ENCODE results near the gene KANK4.

Gene KANK4

GRCh38 chr1:62301726-62302390, 17.4 kb downstream of the KANK4 start:
- Histone ChIP-seq H3K27ac (ENCODE audit: low read depth, low read length) (no peak overlapping the region), H3K9me3 (ENCODE audit: control insufficient read depth, insufficient read depth, low read depth, low read length) (no peaks in the 10 kb centered on the region), H3K4me1 (ENCODE audit: control insufficient read depth, insufficient read depth, low read length) (0 out of 2 replicates have a peak, but pooled peaks cover 9% of the 10 kb centered on the region)

GRCh38 chr1:62299426-62300200, 19.6 kb downstream of the KANK4 start:
- Histone ChIP-seq H3K4me1 (ENCODE audit: control insufficient read depth, insufficient read depth, low read length) (peaks cover 17% of the 10 kb centered on the region; the same call in 1 of the 2 replicates), H3K36me3 (ENCODE audit: control insufficient read depth, insufficient read depth, low read length) (no peaks in the 10 kb centered on the region)

More at GRCh38 chr1:62301726-62302390, 17.4 kb downstream of the KANK4 start:
- H3K9ac ChIP-seq (ENCODE audit: low read length), result no peak overlapping the region
- H3K4me3 ChIP-seq (ENCODE audit: low read depth, low read length), result no peak overlapping the region
- no peaks in the 10 kb centered on the region for H3K36me3 ChIP-seq (ENCODE audit: control insufficient read depth, insufficient read depth, low read length)
- peaks cover 16% of the 10 kb centered on the region for H3K27me3 ChIP-seq (ENCODE audit: control insufficient read depth, insufficient read depth, low read length)

DNA sequence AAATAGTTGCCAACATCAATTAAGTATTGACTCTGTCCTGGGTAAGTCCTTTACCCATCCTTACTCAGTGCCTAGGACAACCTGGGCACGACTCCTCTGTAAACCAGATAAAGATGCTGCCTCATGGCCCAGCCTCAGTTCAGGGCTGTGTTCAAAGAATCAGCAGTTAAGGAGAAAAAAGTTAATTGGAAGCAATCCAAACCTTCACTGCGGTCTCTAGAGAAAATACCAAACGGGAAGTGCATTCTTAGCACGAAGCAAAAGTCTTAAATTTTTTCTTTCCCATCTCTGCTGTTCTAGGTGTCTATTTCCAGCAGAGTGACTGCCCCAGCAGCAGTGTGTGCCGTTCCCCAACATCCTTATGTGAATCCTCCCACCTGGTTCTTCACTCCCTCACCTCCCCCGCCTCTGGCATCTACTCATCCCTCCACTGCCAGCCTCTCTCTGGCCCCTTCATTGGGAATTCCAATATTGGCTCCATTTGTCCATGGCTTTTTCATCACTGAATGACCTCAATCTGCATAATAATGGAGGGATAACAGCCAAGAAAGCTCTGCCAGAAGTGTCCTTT, 23.2 kb downstream of the KANK4 start:
- peaks cover 8% of the 10 kb centered on the region; the same call in 1 of the 2 replicates for H3K4me1 ChIP-seq (ENCODE audit: control insufficient read depth, insufficient read depth, low read length)
- no peaks in the 10 kb centered on the region for H3K9me3 ChIP-seq (ENCODE audit: control insufficient read depth, insufficient read depth, low read depth, low read length)
- no peak overlapping the region for H3K27ac ChIP-seq (ENCODE audit: low read depth, low read length)
- H3K27me3 ChIP-seq (ENCODE audit: control insufficient read depth, insufficient read depth, low read length), result peaks cover 17% of the 10 kb centered on the region
- no peaks in the 10 kb centered on the region for H3K36me3 ChIP-seq (ENCODE audit: control insufficient read depth, insufficient read depth, low read length)
- H3K4me3 ChIP-seq (ENCODE audit: low read depth, low read length), result no peak overlapping the region
- no peak overlapping the region for H3K9ac ChIP-seq (ENCODE audit: low read length)

More at GRCh38 chr1:62299426-62300200, 19.6 kb downstream of the KANK4 start:
- no peaks in the 10 kb centered on the region for H3K9me3 ChIP-seq (ENCODE audit: control insufficient read depth, insufficient read depth, low read depth, low read length)
- no peak overlapping the region for H3K9ac ChIP-seq (ENCODE audit: low read length)
- no peak overlapping the region for H3K4me3 ChIP-seq (ENCODE audit: low read depth, low read length)
- H3K27me3 ChIP-seq (ENCODE audit: control insufficient read depth, insufficient read depth, low read length), result peaks cover 16% of the 10 kb centered on the region
- H3K27ac ChIP-seq (ENCODE audit: low read depth, low read length), result no peak overlapping the region

DNA sequence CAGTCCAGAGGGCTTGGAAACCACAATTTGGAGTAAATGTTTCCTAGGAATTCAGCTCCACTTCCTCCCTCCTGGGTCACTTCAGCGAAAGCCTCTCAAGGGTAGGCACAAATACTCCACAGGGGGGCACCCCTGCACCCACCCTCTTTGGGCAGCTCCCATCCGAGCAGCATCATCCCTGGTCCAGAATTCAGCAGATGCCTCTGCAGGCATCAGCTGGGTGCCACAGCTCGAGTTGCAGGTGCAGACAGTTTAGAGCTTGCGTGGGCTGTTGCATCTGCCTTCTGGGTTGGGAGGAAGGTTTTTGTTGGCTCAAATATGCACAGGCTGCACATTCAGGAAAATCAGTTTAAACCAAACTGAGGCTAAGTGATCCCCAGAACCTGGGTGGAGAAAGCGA, 25.0 kb downstream of the KANK4 start:
- peaks cover 8% of the 10 kb centered on the region; the same call in 1 of the 2 replicates for H3K4me1 ChIP-seq (ENCODE audit: control insufficient read depth, insufficient read depth, low read length)
- no peaks in the 10 kb centered on the region for H3K9me3 ChIP-seq (ENCODE audit: control insufficient read depth, insufficient read depth, low read depth, low read length)
- H3K27me3 ChIP-seq (ENCODE audit: control insufficient read depth, insufficient read depth, low read length), result peaks cover 25% of the 10 kb centered on the region
- no peak overlapping the region for H3K9ac ChIP-seq (ENCODE audit: low read length)
- H3K36me3 ChIP-seq (ENCODE audit: control insufficient read depth, insufficient read depth, low read length), result no peaks in the 10 kb centered on the region
- H3K27ac ChIP-seq (ENCODE audit: low read depth, low read length), result no peak overlapping the region
- no peak overlapping the region for H3K4me3 ChIP-seq (ENCODE audit: low read depth, low read length)

DNA sequence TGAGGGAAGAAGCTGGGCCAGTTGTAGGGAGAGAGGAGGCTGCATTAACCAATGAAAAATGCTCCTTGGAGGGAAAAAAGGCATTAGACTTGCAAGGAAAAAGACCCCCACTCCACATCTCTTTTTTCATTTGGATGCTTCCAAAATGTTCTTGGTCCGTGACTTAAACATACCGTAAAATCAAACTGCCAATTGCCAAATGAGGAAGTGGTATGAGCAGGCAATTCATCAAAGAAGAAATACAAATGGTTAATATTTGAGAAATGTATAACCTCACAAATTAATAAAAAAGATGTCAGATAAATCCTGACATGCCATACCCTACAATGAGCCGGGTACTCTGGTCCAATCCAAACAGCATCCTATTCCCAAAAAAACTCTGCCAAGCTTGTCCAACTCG, 30.6 kb downstream of the KANK4 start:
- H3K4me3 ChIP-seq (ENCODE audit: low read depth, low read length), result no peak overlapping the region
- peaks cover 79% of the 10 kb centered on the region for H3K27me3 ChIP-seq (ENCODE audit: control insufficient read depth, insufficient read depth, low read length)
- H3K9me3 ChIP-seq (ENCODE audit: control insufficient read depth, insufficient read depth, low read depth, low read length), result no peaks in the 10 kb centered on the region
- no peak overlapping the region for H3K9ac ChIP-seq (ENCODE audit: low read length)
- H3K4me1 ChIP-seq (ENCODE audit: control insufficient read depth, insufficient read depth, low read length), result peaks cover 30% of the 10 kb centered on the region
- H3K27ac ChIP-seq (ENCODE audit: low read depth, low read length), result no peak overlapping the region
- H3K36me3 ChIP-seq (ENCODE audit: control insufficient read depth, insufficient read depth, low read length), result no peaks in the 10 kb centered on the region

DNA sequence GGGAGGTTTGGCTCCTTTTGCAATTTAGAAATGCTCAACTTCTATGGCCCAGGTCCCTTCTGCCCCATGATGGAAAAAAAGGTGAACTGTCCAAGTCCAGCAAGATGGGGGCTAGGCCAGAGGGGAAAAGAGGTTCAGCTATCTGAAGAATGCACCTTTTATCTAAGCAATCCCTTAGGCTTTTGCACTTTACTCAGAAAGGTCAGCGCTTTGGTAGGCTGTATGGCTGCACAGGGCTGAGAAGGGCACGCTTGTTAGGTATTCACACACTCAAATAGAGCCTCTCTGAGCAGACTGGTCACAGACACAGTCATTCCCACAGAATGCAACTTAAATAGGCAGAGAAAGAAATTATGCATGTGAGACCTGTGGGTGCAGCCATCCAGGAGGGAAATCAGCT, 31.0 kb downstream of the KANK4 start:
- peaks cover 34% of the 10 kb centered on the region for H3K4me1 ChIP-seq (ENCODE audit: control insufficient read depth, insufficient read depth, low read length)
- no peaks in the 10 kb centered on the region for H3K9me3 ChIP-seq (ENCODE audit: control insufficient read depth, insufficient read depth, low read depth, low read length)
- no peaks in the 10 kb centered on the region for H3K36me3 ChIP-seq (ENCODE audit: control insufficient read depth, insufficient read depth, low read length)
- H3K4me3 ChIP-seq (ENCODE audit: low read depth, low read length), result no peak overlapping the region
- peaks cover 82% of the 10 kb centered on the region for H3K27me3 ChIP-seq (ENCODE audit: control insufficient read depth, insufficient read depth, low read length)
- no peak overlapping the region for H3K27ac ChIP-seq (ENCODE audit: low read depth, low read length)
- no peak overlapping the region for H3K9ac ChIP-seq (ENCODE audit: low read length)

GRCh38 chr1:62286786-62287224, 32.4 kb downstream of the KANK4 start:
- peaks cover 87% of the 10 kb centered on the region for H3K27me3 ChIP-seq (ENCODE audit: control insufficient read depth, insufficient read depth, low read length)
- no peak overlapping the region for H3K27ac ChIP-seq (ENCODE audit: low read depth, low read length)
- H3K4me1 ChIP-seq (ENCODE audit: control insufficient read depth, insufficient read depth, low read length), result peaks cover 37% of the 10 kb centered on the region
- no peaks in the 10 kb centered on the region for H3K9me3 ChIP-seq (ENCODE audit: control insufficient read depth, insufficient read depth, low read depth, low read length)
- peak overlapping the region; percentile 42 for H3K4me3 ChIP-seq (ENCODE audit: low read depth, low read length)
- H3K9ac ChIP-seq (ENCODE audit: low read length), result no peak overlapping the region
- H3K36me3 ChIP-seq (ENCODE audit: control insufficient read depth, insufficient read depth, low read length), result no peaks in the 10 kb centered on the region

DNA sequence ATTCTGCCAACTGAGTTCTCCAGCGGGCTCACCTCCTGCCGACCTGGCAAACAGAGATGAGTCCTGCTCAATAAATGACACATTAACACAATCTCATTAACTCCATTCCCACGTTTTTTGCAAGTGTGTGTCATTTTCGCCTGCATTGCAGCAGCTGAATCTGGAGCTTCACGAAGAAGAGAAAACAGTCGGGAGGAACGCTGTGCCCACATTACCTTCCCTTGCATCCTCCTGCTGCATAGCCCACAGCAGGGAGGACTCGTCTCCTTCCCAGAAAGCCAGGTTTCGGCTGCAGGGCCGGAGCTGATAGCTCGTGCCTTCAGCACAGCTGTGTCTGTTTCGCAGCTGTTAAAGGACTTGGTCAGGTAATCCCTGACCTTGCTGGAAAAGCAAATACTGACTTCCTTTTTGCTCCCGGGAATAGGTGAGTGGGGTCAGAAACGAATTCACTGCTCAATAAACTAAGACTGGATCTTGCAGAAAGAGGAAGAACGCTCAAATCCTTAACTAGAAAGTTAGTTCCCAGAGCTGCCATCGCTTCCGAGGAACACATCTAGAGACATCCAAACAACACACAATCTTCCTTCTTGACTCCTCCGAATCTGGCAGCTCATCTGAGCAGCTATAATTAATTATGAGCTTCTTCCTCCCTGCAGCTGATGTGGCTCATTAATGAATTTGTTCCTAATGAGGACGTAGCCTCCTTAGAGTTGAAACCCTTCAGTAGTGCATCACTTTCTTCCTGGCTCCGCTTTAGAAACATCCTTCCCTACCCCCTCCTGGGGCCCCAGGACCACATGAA, 33.0 kb downstream of the KANK4 start:
- Histone ChIP-seq H3K9ac (ENCODE audit: low read length) (no peak overlapping the region), H3K36me3 (ENCODE audit: control insufficient read depth, insufficient read depth, low read length) (no peaks in the 10 kb centered on the region), H3K27ac (ENCODE audit: low read depth, low read length) (no peak overlapping the region), H3K27me3 (ENCODE audit: control insufficient read depth, insufficient read depth, low read length) (peaks cover 92% of the 10 kb centered on the region), H3K9me3 (ENCODE audit: control insufficient read depth, insufficient read depth, low read depth, low read length) (peaks cover 3% of the 10 kb centered on the region; the same call in 1 of the 2 replicates), H3K4me3 (ENCODE audit: low read depth, low read length) (peak overlapping the region; percentile 42), H3K4me1 (ENCODE audit: control insufficient read depth, insufficient read depth, low read length) (peaks cover 37% of the 10 kb centered on the region)

DNA sequence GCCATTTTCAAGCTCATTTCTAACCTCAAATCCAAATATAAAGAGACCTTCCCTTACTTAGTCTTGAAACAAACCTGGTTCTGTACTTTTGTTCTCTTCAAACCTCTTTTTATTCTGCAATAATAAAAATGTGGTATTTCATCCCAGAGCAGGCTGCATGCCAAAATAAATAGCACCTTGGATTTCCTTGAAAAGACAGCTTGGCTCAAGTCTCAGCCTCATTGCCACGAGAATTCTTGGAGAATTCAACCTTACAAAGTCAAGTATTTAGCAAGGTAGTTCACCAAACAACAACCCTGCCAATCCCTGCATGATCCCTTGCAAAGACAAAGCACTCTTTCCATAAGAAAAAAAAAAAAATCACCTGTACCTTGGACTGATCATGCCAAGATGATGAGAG, 33.8 kb downstream of the KANK4 start:
- H3K9me3 ChIP-seq (ENCODE audit: control insufficient read depth, insufficient read depth, low read depth, low read length), result peaks cover 9% of the 10 kb centered on the region
- no peak overlapping the region for H3K4me3 ChIP-seq (ENCODE audit: low read depth, low read length)
- no peak overlapping the region for H3K9ac ChIP-seq (ENCODE audit: low read length)
- no peak overlapping the region for H3K27ac ChIP-seq (ENCODE audit: low read depth, low read length)
- no peaks in the 10 kb centered on the region for H3K36me3 ChIP-seq (ENCODE audit: control insufficient read depth, insufficient read depth, low read length)
- H3K4me1 ChIP-seq (ENCODE audit: control insufficient read depth, insufficient read depth, low read length), result peaks cover 37% of the 10 kb centered on the region
- peaks cover 91% of the 10 kb centered on the region for H3K27me3 ChIP-seq (ENCODE audit: control insufficient read depth, insufficient read depth, low read length)

DNA sequence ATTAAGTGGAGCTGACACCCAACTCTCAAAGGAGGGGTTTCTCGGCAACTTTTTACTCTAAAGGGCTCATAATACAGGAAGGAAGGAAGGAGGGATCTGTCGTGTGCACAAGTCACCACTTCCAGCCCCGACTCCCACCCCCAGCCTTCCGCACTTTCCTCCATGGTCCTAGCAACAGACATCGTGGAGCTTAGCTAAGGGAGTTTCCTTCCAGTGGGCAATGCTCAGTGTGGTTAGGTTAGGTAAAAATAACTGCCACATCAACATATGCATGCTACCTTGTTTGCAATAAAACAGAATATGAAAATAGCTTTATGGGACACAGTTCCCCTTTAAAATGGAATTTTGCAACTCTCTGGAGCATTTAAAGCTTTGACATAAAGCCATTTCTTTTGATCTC, 35.2 kb downstream of the KANK4 start:
- H3K4me1 ChIP-seq (ENCODE audit: control insufficient read depth, insufficient read depth, low read length), result peaks cover 43% of the 10 kb centered on the region
- no peak overlapping the region for H3K27ac ChIP-seq (ENCODE audit: low read depth, low read length)
- H3K27me3 ChIP-seq (ENCODE audit: control insufficient read depth, insufficient read depth, low read length), result peaks cover 86% of the 10 kb centered on the region
- no peaks in the 10 kb centered on the region for H3K36me3 ChIP-seq (ENCODE audit: control insufficient read depth, insufficient read depth, low read length)
- H3K9me3 ChIP-seq (ENCODE audit: control insufficient read depth, insufficient read depth, low read depth, low read length), result peaks cover 9% of the 10 kb centered on the region
- H3K9ac ChIP-seq (ENCODE audit: low read length), result no peak overlapping the region
- no peak overlapping the region for H3K4me3 ChIP-seq (ENCODE audit: low read depth, low read length)

Data from HUES6 (cell line).